ENCODE data around the gene AP1G2.

AP1G2 gene

DNA sequence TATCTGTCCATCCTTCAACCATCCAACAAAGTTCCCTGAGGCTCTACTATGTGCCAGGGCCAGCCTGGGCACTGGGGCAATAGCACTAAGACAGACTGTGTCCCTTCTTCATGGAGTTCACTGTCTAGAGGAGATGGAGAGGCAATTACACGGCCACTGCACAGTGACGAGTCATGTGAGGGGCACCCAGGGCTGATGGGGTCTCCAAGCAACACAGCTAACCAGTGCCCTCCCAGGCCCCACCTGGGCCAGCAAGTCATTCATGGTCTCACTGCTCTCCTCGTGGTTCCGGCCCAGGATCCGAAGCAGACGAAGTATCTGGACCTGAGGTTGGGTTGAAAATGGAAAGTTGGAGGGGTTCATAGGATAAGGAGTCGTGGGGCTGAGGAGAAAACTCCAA lies 2.7 kb downstream of the AP1G2 start:
- H3K9me3 ChIP-seq, result no peaks in the 10 kb centered on the region
- peaks cover 33% of the 10 kb centered on the region for H3K4me1 ChIP-seq
- TF ChIP-seq Cebpa-rat (IDR thresholded peaks at IDR 0.05), result no peak
- H3K4me2 ChIP-seq, result no peak overlapping the region
- H4K20me1 ChIP-seq, result peaks cover 40% of the 10 kb centered on the region
- H3K4me3 ChIP-seq, result no peak overlapping the region
- peaks cover 66% of the 10 kb centered on the region for H3K36me3 ChIP-seq
- H3K27me3 ChIP-seq, result no peaks in the 10 kb centered on the region
- H3K27ac ChIP-seq, result no peak overlapping the region
- H3K9ac ChIP-seq, result no peak overlapping the region

DNA sequence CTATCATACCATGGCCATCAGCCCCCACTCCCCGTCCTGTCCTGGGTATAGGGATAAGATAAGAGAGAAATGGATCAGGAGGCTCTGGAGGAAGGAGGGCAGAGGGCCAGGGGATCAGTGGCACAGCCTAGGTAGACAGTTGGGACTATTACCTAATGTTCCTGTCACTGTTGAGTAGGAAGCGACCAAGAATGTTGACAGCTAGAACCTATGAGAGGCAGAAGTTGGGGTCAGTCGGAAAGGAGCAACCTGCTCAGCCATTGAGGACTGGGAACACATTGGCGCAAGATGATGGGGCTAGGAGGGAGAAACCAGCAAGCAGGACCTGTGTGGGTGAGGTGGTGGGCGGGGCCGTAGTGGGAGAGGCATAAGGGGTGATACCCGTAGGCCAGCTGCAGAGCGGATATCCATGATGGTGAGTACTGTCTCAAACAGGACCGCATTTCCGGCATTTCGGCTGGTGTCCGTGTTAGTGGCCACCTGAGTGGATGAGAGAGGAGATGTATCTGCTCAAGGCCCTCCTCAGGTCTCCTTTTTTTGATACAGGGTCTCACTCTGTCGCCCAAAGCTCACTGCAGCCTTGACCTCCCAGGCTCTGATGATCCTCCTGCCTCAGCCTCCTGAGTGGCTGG lies 3.3 kb downstream of the AP1G2 start:
- TF ChIP-seq Cebpa-rat (IDR thresholded peaks at IDR 0.05), result no peak
- Histone ChIP-seq H3K36me3 (peaks cover 72% of the 10 kb centered on the region), H3K4me1 (peaks cover 32% of the 10 kb centered on the region)

DNA sequence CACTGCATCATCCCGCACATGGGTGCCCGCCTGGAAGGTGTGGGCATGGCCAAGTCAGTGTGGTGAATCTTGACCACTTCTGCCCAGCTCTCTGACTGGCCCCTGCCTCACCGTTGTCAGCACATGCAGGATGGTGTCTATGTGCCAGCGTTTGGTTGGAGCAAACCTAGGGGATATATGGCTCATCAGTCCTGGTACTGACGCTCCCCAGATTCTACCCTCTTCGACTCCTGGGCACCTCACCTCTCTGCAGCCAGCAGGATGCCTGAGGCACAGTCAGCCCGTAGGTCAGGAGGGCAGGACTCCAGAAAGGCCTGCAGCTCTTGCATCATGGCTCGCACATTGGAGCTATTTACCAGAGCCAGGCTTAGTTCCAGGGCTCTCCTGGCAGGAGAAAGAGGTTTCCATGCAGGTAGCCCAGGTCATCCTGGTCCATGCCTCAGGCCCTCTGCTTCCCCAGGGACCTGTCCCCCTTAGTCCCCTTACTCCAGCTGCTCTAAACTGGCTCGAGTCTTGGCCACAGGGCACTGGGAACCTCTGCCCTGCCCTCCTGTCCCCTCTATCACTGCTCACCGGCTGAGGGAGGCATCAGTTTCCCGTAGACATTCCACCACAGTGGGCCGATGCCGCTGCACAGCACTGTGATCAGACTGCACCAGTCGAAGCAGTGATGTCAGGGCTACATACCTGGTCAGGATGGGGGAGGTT lies 4.0 kb downstream of the AP1G2 start:
- H4K20me1 ChIP-seq, result peaks cover 53% of the 10 kb centered on the region
- no peak overlapping the region for H3K4me3 ChIP-seq
- no peak overlapping the region for H3K27ac ChIP-seq
- H3K9ac ChIP-seq, result no peak overlapping the region
- no peaks in the 10 kb centered on the region for H3K27me3 ChIP-seq
- peaks cover 78% of the 10 kb centered on the region for H3K36me3 ChIP-seq
- H3K4me2 ChIP-seq, result no peak overlapping the region
- H3K4me1 ChIP-seq, result peaks cover 25% of the 10 kb centered on the region
- TF ChIP-seq Cebpa-rat (IDR thresholded peaks at IDR 0.05), result no peak
- no peaks in the 10 kb centered on the region for H3K9me3 ChIP-seq

More for the DNA sequence above, 3.3 kb downstream of the AP1G2 start:
- Histone ChIP-seq H3K4me3 (no peak overlapping the region), H4K20me1 (peaks cover 46% of the 10 kb centered on the region), H3K9me3 (no peaks in the 10 kb centered on the region), H3K27me3 (no peaks in the 10 kb centered on the region), H3K4me2 (no peak overlapping the region), H3K9ac (no peak overlapping the region), H3K27ac (no peak overlapping the region)

DNA sequence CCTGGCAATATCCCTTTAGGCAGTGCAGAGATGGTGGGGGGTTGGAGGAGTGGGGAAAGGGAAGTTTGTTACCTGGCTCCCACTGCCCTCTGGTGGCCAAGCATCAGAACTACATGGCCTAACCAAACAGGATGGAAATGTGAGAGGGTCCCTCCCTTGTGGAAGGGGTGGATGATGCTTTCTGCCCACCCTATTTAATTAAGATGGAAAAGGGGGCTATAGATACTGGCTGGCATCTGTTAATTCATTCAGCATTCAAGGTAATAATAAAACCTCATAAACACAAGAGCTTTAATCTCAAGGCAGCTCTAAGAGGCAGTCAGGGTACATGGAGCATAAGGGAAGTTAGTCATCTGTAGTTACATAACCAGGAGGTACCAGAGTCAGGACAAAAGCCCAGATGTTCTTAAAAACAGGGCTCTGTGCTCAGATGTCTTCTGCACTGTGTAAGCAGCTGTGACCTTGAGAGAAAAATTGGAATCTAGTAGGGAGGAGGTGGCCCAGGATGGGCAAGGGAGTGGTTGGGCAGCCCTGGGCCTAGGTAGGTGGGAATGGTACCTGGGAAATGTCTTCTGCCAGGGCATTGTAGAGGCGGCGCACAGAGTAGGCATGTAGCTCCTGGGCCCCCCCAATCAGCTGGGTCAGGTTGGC lies 4.6 kb downstream of the AP1G2 start:
- Histone ChIP-seq H3K36me3 (peaks cover 85% of the 10 kb centered on the region), H4K20me1 (peaks cover 57% of the 10 kb centered on the region), H3K9ac (no peak overlapping the region), H3K27me3 (no peaks in the 10 kb centered on the region), H3K9me3 (no peaks in the 10 kb centered on the region), H3K27ac (no peak overlapping the region), H3K4me1 (peaks cover 24% of the 10 kb centered on the region), H3K4me3 (no peak overlapping the region), H3K4me2 (no peak overlapping the region)
- no peak for TF ChIP-seq Cebpa-rat (IDR thresholded peaks at IDR 0.05)

DNA sequence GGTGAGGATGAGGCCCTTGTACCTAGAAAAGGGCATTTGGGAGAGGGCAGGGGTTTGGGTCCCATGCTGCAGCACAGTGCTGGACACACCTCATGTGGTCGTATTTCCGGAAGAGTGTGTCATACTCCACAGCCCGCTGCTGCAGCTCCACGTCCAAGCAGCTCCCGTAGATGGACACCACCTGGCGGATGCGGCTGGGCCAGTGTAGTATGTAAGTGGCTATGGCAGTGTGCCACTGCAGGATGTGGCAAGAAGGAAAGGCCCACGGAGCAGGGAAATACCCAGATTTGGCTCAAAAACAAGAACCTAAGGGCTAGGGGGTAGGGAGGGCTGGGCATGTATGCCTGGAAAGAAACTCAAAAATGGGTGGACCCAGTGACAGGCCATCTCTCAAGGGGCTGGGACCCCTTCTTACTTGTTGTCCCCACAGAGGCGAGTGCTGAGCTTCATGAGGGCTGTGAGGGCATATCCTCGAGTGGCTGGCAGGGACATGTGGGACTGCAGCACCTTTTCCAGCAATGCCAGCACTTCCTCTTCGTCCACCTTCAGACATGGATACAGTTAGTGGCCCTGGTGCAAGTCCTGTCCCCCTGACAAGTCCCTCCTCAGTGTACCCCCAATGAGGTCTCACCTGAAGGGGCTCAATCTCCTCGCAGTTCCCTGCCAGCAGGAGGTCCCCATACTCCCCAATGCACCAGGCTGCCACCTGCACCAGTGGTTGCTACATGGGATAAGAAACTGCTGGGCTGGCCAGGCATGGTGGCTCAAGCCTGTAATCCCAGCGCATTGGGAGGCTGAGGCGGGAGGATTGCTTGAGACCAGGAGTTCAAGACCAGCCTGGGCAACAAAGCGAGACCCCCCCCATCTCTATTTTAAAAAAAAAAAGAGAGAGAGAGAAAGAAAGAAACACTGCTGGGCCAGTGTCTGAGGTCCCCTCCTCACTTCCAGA lies 5.4 kb downstream of the AP1G2 start:
- Histone ChIP-seq H3K27ac (no peak overlapping the region), H3K36me3 (peaks cover 86% of the 10 kb centered on the region), H4K20me1 (peaks cover 57% of the 10 kb centered on the region)

DNA sequence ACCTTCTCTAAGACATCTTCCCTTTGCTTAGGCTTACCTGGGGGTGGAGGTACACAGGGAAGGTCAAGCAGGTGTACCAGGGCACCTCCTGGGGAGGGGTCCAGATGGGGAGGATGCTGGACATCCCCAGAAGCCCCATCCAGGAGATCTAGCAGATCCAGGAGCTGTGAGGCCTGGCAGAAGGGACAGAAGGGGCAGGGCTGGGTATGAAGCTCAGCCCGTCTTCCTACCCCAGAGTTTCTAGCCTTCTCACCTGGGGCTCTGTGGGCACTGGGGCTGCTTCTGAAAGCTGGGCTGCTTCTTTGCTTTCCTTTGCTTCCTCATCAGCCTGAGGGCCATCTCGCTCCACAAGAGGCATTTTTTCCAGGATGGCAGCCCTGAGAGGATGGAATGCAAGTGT lies 6.3 kb downstream of the AP1G2 start:
- H3K9ac ChIP-seq, result no peak overlapping the region
- peaks cover 31% of the 10 kb centered on the region for H3K4me1 ChIP-seq
- no peak overlapping the region for H3K27ac ChIP-seq
- no peaks in the 10 kb centered on the region for H3K27me3 ChIP-seq
- no peak overlapping the region for H3K4me2 ChIP-seq
- no peaks in the 10 kb centered on the region for H3K9me3 ChIP-seq
- no peak for TF ChIP-seq Cebpa-rat (IDR thresholded peaks at IDR 0.05)
- H3K36me3 ChIP-seq, result peaks cover 84% of the 10 kb centered on the region
- H4K20me1 ChIP-seq, result peaks cover 48% of the 10 kb centered on the region
- no peak overlapping the region for H3K4me3 ChIP-seq

More for the DNA sequence above, 5.4 kb downstream of the AP1G2 start:
- no peak for TF ChIP-seq Cebpa-rat (IDR thresholded peaks at IDR 0.05)
- Histone ChIP-seq H3K4me3 (no peak overlapping the region), H3K4me1 (peaks cover 29% of the 10 kb centered on the region), H3K27me3 (no peaks in the 10 kb centered on the region), H3K9me3 (no peaks in the 10 kb centered on the region), H3K4me2 (no peak overlapping the region), H3K9ac (no peak overlapping the region)

DNA sequence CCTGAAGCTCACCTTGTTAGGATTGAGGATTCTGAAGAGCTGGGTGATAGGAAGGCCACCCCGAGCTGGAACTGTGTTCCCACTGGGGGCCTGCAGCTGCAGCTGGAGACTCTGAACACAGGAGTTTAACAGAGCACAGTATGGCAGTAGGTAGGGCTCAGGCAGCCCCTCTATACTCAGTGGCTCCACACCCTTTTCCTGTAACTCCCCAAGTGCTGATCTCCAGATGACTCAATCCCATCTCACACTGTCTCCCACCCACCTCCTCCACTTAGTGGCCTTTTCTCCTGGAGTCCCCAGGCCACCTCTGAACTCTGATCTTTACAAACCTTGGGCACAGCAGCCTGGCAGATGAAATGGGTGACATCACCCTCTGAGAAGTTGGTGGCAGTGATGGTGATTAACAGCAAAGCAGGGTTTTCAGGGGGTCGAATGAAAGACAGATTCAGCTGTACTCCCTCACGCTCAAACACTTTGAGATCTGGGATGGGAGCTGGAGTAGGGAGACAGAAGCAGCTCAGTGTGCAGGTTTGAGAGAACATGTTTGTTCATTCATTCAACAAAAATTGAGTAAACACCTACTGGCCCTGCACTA lies 7.6 kb downstream of the AP1G2 start:
- no peak overlapping the region for H3K27ac ChIP-seq
- H3K4me2 ChIP-seq, result no peak overlapping the region
- no peak overlapping the region for H3K9ac ChIP-seq
- no peaks in the 10 kb centered on the region for H3K9me3 ChIP-seq
- no peak overlapping the region for H3K4me3 ChIP-seq
- H3K36me3 ChIP-seq, result peaks cover 72% of the 10 kb centered on the region
- peaks cover 45% of the 10 kb centered on the region for H4K20me1 ChIP-seq
- no peak for TF ChIP-seq Cebpa-rat (IDR thresholded peaks at IDR 0.05)
- peaks cover 32% of the 10 kb centered on the region for H3K4me1 ChIP-seq
- no peaks in the 10 kb centered on the region for H3K27me3 ChIP-seq

DNA sequence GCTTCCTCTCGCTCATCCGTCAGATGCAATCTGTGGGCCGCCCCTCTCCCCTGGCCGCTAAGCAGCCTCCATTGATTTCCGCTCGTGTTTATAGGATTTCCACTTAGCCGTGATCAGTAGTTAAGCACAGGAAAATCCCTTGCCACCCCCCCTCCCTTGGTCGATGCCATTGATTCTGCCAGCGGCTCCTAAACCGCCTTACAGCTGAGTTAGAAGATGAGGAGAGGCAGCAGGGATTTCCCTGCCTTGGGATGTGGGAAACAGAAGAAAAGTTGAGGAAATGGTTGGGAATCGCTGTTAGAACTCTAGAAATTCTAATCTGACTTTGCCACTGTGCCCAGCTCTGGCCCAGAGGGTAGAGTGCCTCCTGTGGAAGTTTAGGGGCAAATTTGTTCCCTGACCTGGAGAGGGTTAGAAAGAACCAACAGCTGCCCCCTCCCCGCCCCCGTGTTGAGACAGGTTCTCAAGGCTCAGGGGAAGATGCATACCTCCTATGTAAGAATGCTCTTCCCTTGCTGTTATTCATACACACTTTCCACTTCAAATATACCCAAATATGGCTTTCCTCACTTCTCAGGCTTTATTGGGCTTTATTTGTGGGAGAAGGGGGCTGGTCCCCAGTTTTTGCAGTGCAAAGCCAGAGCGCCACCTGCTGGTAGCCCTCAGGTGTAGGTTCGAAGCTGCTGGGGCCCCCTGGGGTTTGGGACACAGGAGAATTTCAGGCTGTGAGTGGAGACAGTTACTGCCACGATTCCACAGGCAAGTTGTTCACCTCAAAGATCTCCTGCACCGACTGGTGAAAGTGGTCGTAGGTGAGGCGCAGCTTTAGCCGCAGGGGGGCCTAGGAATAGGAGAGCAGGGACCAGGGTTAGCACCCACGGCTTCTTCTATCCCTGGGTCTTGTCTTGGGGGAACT lies 8.3 kb downstream of the AP1G2 start:
- no peak for TF ChIP-seq Cebpa-rat (IDR thresholded peaks at IDR 0.05)
- Histone ChIP-seq H3K27ac (no peak overlapping the region), H3K4me2 (no peak overlapping the region), H3K4me3 (no peak overlapping the region), H4K20me1 (peaks cover 45% of the 10 kb centered on the region), H3K9ac (no peak overlapping the region), H3K27me3 (no peaks in the 10 kb centered on the region), H3K9me3 (no peaks in the 10 kb centered on the region), H3K36me3 (peaks cover 64% of the 10 kb centered on the region), H3K4me1 (peaks cover 33% of the 10 kb centered on the region)
